OCI-LY1 (cell line): ENCODE data around the gene SCNN1B.

Source experiments
- CTCF ChIP-seq: fragments of 200-600 bp; sonication (generic), shearing (Covaris generic); IDR thresholded peaks from 2 replicates; pipeline ENCODE4 v1.5.1; 2017; ENCODE audit warnings: mild to moderate bottlenecking, antibody characterized with exemption, low read length, moderate library complexity, mixed read lengths
- EZH2 ChIP-seq: fragments of 200-600 bp; sonication (generic), shearing (Covaris generic); IDR thresholded peaks from 2 replicates; pipeline ENCODE4 v1.8.0; 2017; ENCODE audit warnings: borderline replicate concordance, mixed run types, mild to moderate bottlenecking, antibody characterized with exemption, low read length, moderate library complexity, mixed read lengths

- TF ChIP-seq CTCF (no peak), EZH2 (no peak)
Measured at GRCh38 chr16:23284584-23284983, 17.5 kb upstream of the SCNN1B start.
